ENCODE results near the gene SLC16A10. TPM values are rescaled to one million over a fixed set of nuclear protein-coding genes. Genes with fewer than 3 reads are reported as not detected.

SLC16A10 gene
- total and polyA plus RNA-seq, 2 of the 13 experiments (the other 11 are each of a cell fraction or from before 2014, with no cell fraction given), result 8.2 to 20.1 TPM

- ATAC-seq (no peak), FAIRE-seq (no peak), DNase-seq (ENCODE audit: low spot score) (no peak)
- no peak overlapping the region for H3K4me3 ChIP-seq (replicated peaks in 1 of 3; ENCODE audit: insufficient read depth in 1 of 3, low read depth in 2 of 3, low read length in 3 of 3)
- H3K9ac ChIP-seq (ENCODE audit: insufficient read depth, low read depth, low read length), result no peak overlapping the region
- no peaks in the 10 kb centered on the region for H3K36me3 ChIP-seq (replicated peaks in 1 of 2; ENCODE audit: control insufficient read depth in 1 of 2, insufficient read depth in 2 of 2, low read length in 2 of 2)
- in situ Hi-C loops (cut with HindIII; ENCODE audit: extremely low pct_ligation_motif_present, low pct_unique_long_range_greater_than_20kb) (no loop called here), intact Hi-C loops (cut with micrococcal nuclease; ENCODE audit: unreplicated experiment) (loop anchor here (10.0 kb wide), 1 partner anchor 121 kb away; the partner anchor contains the start of gene SLC16A10)
- POLR2A ChIA-PET, result no interaction called here
- 78% methylated on average over 3 of the region's 3 CpGs for WGBS (ENCODE audit: low lambda C conversion rate)
- no peak overlapping the region for H2AFZ ChIP-seq (ENCODE audit: low read length)
- TF ChIP-seq TOE1 (CRISPR knock-in tag; IDR thresholded peaks at IDR 0.05) (no peak), ZNF629 (CRISPR knock-in tag; conservative IDR thresholded peaks at IDR 0.05) (no peak), ATF5 (CRISPR knock-in tag; IDR thresholded peaks at IDR 0.05; ENCODE audit: low read depth) (no peak), MAX (IDR thresholded peaks at IDR 0.05) (no peak), CREBL2 (CRISPR knock-in tag; IDR thresholded peaks at IDR 0.05; ENCODE audit: borderline replicate concordance) (no peak), MXD1 (CRISPR knock-in tag; IDR thresholded peaks at IDR 0.05) (no peak), MED13 (CRISPR knock-in tag; IDR thresholded peaks at IDR 0.05) (no peak), ZNF343 (CRISPR knock-in tag; IDR thresholded peaks at IDR 0.05) (no peak), ONECUT2 (CRISPR knock-in tag; IDR thresholded peaks at IDR 0.05) (no peak), FOXK2 (IDR thresholded peaks at IDR 0.05) (no peak), GATAD1 (CRISPR knock-in tag; IDR thresholded peaks at IDR 0.05) (no peak), XRCC5 (optimal IDR thresholded peaks at IDR 0.05; ENCODE audit: low read length) (no peak), ZNF780A (CRISPR knock-in tag; IDR thresholded peaks at IDR 0.05) (no peak), SUZ12 (IDR thresholded peaks at IDR 0.05; ENCODE audit: low read depth, low read length) (no peak), NFE2L2 (IDR thresholded peaks at IDR 0.05; ENCODE audit: low read length) (no peak), KDM2A (CRISPR knock-in tag; IDR thresholded peaks at IDR 0.05; ENCODE audit: borderline replicate concordance, low read depth) (no peak), ZNF143 (CRISPR knock-in tag; IDR thresholded peaks at IDR 0.05) (no peak)
- no peaks in the 10 kb centered on the region for H3K79me2 ChIP-seq (ENCODE audit: insufficient read depth, low read length)
- no TSS peak for BruUV-seq (replicated peaks)
- H3K27me3 ChIP-seq (ENCODE audit: control insufficient read depth in 1 of 2, insufficient read depth in 2 of 2, low read length in 2 of 2), result no peaks in the 10 kb centered on the region
- peaks cover 19% of the 10 kb centered on the region for H3K4me1 ChIP-seq (ENCODE audit: insufficient read depth, low read length)
- H4K20me1 ChIP-seq (ENCODE audit: insufficient read depth, low read length), result no peaks in the 10 kb centered on the region
- no peak overlapping the region for H3K27ac ChIP-seq (ENCODE audit: extremely low read length, insufficient read depth, low read length)
- CTCF ChIA-PET (ENCODE audit: low intra/inter-chr PET ratio, low total read pairs), result no interaction called here
- H3K4me2 ChIP-seq (ENCODE audit: low read depth, low read length), result no peak overlapping the region
- H3K9me3 ChIP-seq (ENCODE audit: low read length), result no peaks in the 10 kb centered on the region
Observed at GRCh38 chr6:111205502-111205901, 118.2 kb downstream of the SLC16A10 start.
